Kidney (tissue), 14 donors: ENCODE data around the gene PGRMC2. TPM values are rescaled to one million over a fixed set of nuclear protein-coding genes. Genes with fewer than 3 reads are reported as not detected.

Experiments used
- DNase-seq, 5 donors: peaks; one replicate each; pipeline ENCODE4 v3.0.0-alpha.2; 2013 to 2020
- FAIRE-seq: peaks from 2 replicates; lab custom pipeline; 2012; peaks lifted over from hg19 to GRCh38; lab: Jason Lieb, UNC
- H3K27ac ChIP-seq, 2 donors: one replicate each; pipeline ENCODE4 v1.7.0; 2013; ENCODE audit warnings: low read depth in 2 of 2, low read length in 2 of 2, inconsistent platforms in 1 of 2
- H3K27me3 ChIP-seq: one replicate; pipeline ENCODE4 v1.7.1; 2013; ENCODE audit warnings: low read length, inconsistent platforms; ENCODE audit not compliant: control insufficient read depth, insufficient read depth
- H3K36me3 ChIP-seq, 3 donors: one replicate each; pipeline versions ENCODE4 v1.7.0 to v1.7.1; 2013; ENCODE audit warnings: low read length in 3 of 3, control low read depth in 1 of 3, inconsistent platforms in 1 of 3; ENCODE audit not compliant: insufficient read depth in 3 of 3, control insufficient read depth in 2 of 3
- H3K4me1 ChIP-seq, 3 donors: one replicate each; pipeline versions ENCODE4 v1.7.0 to v1.7.1; 2013; ENCODE audit warnings: low read length in 3 of 3, inconsistent platforms in 1 of 3, low read depth in 1 of 3; ENCODE audit not compliant: control insufficient read depth in 2 of 3, insufficient read depth in 2 of 3
- H3K4me3 ChIP-seq, 3 donors: one replicate each; pipeline versions ENCODE4 v1.7.0 to v1.8.1; 2013; ENCODE audit warnings: low read length in 3 of 3, control low read depth in 1 of 3, inconsistent platforms in 1 of 3
- H3K9ac ChIP-seq, 3 donors: one replicate each; pipeline versions ENCODE4 v1.7.0 to v1.7.1; 2013; ENCODE audit warnings: low read length in 3 of 3, control low read depth in 1 of 3, inconsistent platforms in 1 of 3
- H3K9me3 ChIP-seq, 3 donors: one replicate each; pipeline versions ENCODE4 v1.7.0 to v1.7.1; 2013; ENCODE audit warnings: low read length in 3 of 3, control low read depth in 1 of 3, inconsistent platforms in 1 of 3; ENCODE audit not compliant: control insufficient read depth in 2 of 3, insufficient read depth in 1 of 3
- intact Hi-C: fragments of 100-400 bp; cut with DNase I; formaldehyde crosslinking; loops from one replicate; pipeline ENCODE4 v1.11.1; 2022
- polyA plus RNA-seq: library from polyadenylated mRNA; stranded (reverse); fragments of 350-450 nt; fragmentation: Illumina TruSeq; extraction: RNeasy Lipid Tissue Mini Kit (QIAGEN cat#74804); gene quantifications from one replicate; pipeline ENCODE4 v1.2.3, GENCODE V29; 2014; ENCODE audit warnings: low read depth, low replicate concordance; ENCODE audit not compliant: insufficient read depth
- total RNA-seq: library from RNA; stranded (reverse); fragmentation: NEBNext Ultra II Directional; extraction: Animal tissue kit (Norgen Biotek cat#: 25700); gene quantifications from one replicate; pipeline ENCODE4 v1.2.1, GENCODE V29; 2021
- TF ChIP-seq, protein P1 (sequence below): IDR thresholded peaks from 3 replicates; pipeline ENCODE4 v1.5.1; 2012; ENCODE audit warnings: mild to moderate bottlenecking, moderate library complexity, borderline replicate concordance; ENCODE audit not compliant: insufficient read depth; ENCODE audit errors: extremely low read depth
- donor health status: control.
- donor health status: control.
- donor health status: control.
- donor health status: control.
- donor health status: control.
- donor health status: DM: yes; HTN: yes; CAD: no.
- donor health status: Normal renal cell carcinoma (clear cell type).

The PGRMC2 gene
- total and polyA plus RNA-seq, 2 donors from 2014 or later: 65.7 to 70.0 TPM

DNA sequence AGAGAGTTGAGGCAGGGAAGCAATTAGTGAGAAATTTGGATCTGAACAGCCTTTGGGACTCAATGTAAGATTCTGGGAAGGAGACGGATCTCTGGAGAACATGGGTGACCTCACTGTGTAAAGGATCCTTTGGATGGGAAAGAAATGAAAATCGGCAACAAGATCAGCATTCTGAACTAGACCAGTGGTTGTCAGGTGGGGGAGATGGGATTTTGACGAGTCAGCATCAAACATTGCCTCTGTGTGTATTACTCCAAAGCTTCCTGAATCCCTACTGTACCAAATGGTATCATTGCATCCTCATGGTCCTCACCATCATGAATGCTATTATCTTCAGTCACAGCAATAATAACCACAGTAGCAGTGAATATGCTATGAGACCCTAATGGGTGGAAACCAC, 52.8 kb downstream of the PGRMC2 start:
- H3K9me3 ChIP-seq: no peaks in the 10 kb centered on the region
- intact Hi-C loops: no loop called here
- H3K27ac ChIP-seq: no peak overlapping the region
- no peak overlapping the region for H3K4me3 ChIP-seq
- no peak overlapping the region for H3K9ac ChIP-seq
- DNase-seq (no peak), FAIRE-seq (no peak)
- H3K4me1 ChIP-seq: no peaks in the 10 kb centered on the region
- TF ChIP-seq, protein P1, sequence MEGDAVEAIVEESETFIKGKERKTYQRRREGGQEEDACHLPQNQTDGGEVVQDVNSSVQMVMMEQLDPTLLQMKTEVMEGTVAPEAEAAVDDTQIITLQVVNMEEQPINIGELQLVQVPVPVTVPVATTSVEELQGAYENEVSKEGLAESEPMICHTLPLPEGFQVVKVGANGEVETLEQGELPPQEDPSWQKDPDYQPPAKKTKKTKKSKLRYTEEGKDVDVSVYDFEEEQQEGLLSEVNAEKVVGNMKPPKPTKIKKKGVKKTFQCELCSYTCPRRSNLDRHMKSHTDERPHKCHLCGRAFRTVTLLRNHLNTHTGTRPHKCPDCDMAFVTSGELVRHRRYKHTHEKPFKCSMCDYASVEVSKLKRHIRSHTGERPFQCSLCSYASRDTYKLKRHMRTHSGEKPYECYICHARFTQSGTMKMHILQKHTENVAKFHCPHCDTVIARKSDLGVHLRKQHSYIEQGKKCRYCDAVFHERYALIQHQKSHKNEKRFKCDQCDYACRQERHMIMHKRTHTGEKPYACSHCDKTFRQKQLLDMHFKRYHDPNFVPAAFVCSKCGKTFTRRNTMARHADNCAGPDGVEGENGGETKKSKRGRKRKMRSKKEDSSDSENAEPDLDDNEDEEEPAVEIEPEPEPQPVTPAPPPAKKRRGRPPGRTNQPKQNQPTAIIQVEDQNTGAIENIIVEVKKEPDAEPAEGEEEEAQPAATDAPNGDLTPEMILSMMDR: no peak
- no peaks in the 10 kb centered on the region for H3K36me3 ChIP-seq
- H3K27me3 ChIP-seq: no peaks in the 10 kb centered on the region

DNA sequence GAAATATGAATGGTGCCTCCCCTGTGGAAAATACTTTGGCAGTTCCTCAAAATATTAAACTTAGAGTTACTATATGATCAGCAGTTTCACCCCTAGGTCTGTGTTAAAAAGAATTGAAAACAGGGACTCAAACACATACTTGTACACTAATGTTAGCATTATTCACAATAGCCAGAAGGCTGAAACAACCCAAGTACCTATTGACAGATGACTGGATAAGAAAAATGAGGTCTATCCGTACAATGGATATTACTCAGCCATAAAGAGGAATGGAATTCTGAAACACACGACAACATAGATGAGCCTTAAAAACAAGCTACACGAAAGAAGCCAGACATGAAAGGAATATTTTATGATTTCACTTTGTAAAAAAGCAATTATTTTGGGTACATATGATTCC, 54.9 kb downstream of the PGRMC2 start:
- FAIRE-seq (no peak), DNase-seq (no peak)
- H3K9me3 ChIP-seq: no peaks in the 10 kb centered on the region
- no peak overlapping the region for H3K4me3 ChIP-seq
- H3K4me1 ChIP-seq: no peaks in the 10 kb centered on the region
- intact Hi-C loops: no loop called here
- H3K9ac ChIP-seq: no peak overlapping the region
- H3K36me3 ChIP-seq: no peaks in the 10 kb centered on the region
- H3K27me3 ChIP-seq: no peaks in the 10 kb centered on the region
- TF ChIP-seq, protein P1: no peak
- no peak overlapping the region for H3K27ac ChIP-seq

DNA sequence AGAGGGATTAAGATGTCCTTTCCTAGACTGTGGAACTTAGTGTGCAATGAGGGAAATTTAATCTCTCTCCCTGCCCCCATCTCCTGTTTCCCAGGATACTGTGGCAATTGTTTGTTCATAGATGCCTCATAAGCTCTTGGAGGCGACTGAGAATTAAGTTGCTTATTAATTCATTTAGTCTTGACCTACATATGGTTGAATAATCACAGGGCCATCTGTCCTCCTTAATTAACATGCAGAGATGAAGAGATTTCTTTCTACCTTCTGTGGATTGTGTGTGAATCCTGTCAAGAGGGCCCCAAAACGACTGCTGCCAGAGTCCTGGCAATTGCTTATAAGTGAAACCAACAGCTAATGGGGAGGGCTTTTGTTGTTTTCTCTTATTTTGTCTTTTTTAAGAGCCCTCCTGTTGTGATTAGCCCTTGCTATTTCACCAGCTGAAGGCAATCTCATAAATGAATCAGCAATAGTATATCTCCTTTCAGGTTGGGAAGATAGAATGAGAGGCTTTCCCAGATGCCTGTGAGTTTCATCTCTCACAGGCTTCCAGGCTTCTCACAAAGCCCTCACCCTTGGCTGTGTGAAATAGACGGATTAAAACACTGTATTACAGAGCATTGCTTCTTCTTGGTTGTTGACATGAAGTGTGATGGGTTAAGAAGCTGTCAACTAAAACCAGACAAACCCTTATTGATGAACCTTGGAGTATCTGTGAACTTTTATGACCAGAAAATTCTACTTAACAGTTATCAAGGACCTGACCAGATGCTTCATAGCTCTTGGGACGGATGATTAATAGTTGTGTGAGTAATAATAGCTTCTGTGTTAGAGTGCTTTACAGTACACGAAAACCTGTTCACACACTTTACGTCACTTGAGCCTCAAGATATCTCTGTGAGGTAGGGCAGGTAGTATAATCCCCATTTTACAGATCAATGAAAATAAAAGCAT, 58.5 kb downstream of the PGRMC2 start:
- TF ChIP-seq, protein P1: no peak
- FAIRE-seq: no peak
- no peaks in the 10 kb centered on the region for H3K36me3 ChIP-seq
- no peak overlapping the region for H3K27ac ChIP-seq
- H3K9me3 ChIP-seq: no peaks in the 10 kb centered on the region
- no peak overlapping the region for H3K9ac ChIP-seq
- DNase-seq: peak in 3 of 5 donors; percentile 29 to 72 (median 52)
- H3K4me3 ChIP-seq: no peak overlapping the region
- H3K4me1 ChIP-seq: no peaks in the 10 kb centered on the region
- no peaks in the 10 kb centered on the region for H3K27me3 ChIP-seq
- intact Hi-C loops: no loop called here
